ENCODE data around the gene HOXB13.

DNA sequence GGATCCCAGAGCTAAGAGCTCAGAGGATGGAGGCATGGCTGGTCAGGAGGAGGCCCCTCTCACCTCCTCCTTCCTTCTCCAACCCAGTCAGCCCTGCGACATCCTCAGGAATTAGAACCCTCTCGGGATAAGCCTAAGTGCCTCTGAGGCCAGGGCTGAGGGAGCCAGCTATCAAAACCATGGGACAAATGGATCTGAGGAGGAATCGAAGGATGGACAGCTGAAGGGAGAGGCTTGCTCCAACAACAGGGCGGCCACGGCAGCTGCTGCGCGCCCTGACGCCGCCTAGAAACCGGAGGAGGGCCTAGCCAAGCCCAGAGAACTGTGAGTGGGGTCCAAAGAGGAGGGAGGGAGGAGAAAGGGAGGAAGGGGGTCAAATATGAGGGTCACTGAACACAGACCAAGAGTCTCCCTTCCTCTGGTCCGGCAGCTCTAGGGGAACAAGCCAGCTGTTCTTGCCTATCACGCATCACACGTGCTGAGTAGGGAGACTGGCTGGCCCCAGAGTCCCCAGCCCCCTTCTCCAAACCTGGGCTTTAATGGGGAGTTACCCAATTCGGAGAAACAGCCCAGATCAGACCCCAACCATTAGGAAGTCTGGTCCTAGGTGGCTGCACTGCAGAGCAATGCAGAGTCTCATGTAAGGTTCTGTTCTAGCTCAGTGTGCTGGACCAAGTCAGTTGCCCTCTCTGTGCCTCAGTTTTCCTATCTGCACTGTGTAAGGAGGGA lies 5.9 kb upstream of the HOXB13 start:
- TF ChIP-seq CTCF (IDR thresholded peaks at IDR 0.05): no peak
- TF ChIP-seq POLR2AphosphoS5 (IDR thresholded peaks at IDR 0.05): no peak
- TF ChIP-seq POLR2A (IDR thresholded peaks at IDR 0.05): no peak

Data from prostate gland (tissue), 2 donors.